GM12878 (cell line): ENCODE measurements around the gene DCPS. TPM values are rescaled to one million over a fixed set of nuclear protein-coding genes. Genes with fewer than 3 reads are reported as not detected.
A peak's percentile ranks its signal among the peaks of the same experiment; 100 is the strongest.

Source experiments
- ATAC-seq: fragments of 200-7000 bp; cut with Tn5 transposase; 3 replicates; pipeline ENCODE4 v1.9.1; 2020; ENCODE audit warnings: mild to moderate bottlenecking, moderate library complexity
- BruUV-seq: library from RNA; stranded (reverse); fragments of 400-500 nt; replicated peaks from 2 replicates; lab custom pipeline; 2021; lab: Mats Ljungman, UMichigan
- CTCF ChIA-PET: fragments of 300-600 bp; sonication (Branson Sonifier 250); formaldehyde crosslinking; extraction: SDS; loops from one replicate; lab custom pipeline; 2021; ENCODE audit warnings: inconsistent platforms; lab: Yijun Ruan, JAX
- POLR2A ChIA-PET: fragments of 350-600 bp; formaldehyde crosslinking; extraction: SDS; loops from one replicate; lab custom pipeline; 2021; ENCODE audit warnings: inconsistent platforms; lab: Charles Lee
- RAD21 ChIA-PET: fragments of 300-600 bp; sonication (Branson Sonifier 250); formaldehyde crosslinking; loops from one replicate; lab custom pipeline; 2023; ENCODE audit warnings: antibody characterized with exemption; ENCODE audit not compliant: unreplicated experiment; lab: Charles Lee
- SMC1A ChIA-PET: fragments of 300-600 bp; sonication (Branson Sonifier 250); formaldehyde crosslinking; loops from one replicate; lab custom pipeline; 2023; ENCODE audit not compliant: unreplicated experiment, uncharacterized antibody; lab: Charles Lee
- DNase-seq: peaks from one replicate; pipeline ENCODE4 v3.0.0-alpha.2; 2011; ENCODE audit warnings: low read depth, low spot score
- FAIRE-seq: peaks from 3 replicates; lab custom pipeline; 2011; peaks lifted over from hg19 to GRCh38; lab: Jason Lieb, UNC
- H2AFZ ChIP-seq: 2 replicates; pipeline ENCODE4 v1.6.0; 2011; ENCODE audit warnings: low read depth, low read length, control low read depth; ENCODE audit not compliant: control insufficient read depth
- H3K27ac ChIP-seq: 2 replicates; pipeline ENCODE4 v1.5.1; 2011; ENCODE audit warnings: control low read depth; ENCODE audit not compliant: control insufficient read depth, insufficient read depth
- H3K27me3 ChIP-seq, 2 experiments: replicated peaks in 1 of 2; 2 replicates each; pipeline versions ENCODE4 v1.6.0 to v1.6.1; 2011; ENCODE audit warnings: low read length in 1 of 2; ENCODE audit not compliant: control insufficient read depth in 2 of 2, insufficient read depth in 2 of 2
- H3K36me3 ChIP-seq, 2 experiments: 2 replicates each; pipeline ENCODE4 v1.5.1; 2011; ENCODE audit warnings: low read length in 1 of 2; ENCODE audit not compliant: control insufficient read depth in 2 of 2, insufficient read depth in 2 of 2
- H3K4me1 ChIP-seq: 2 replicates; pipeline ENCODE4 v1.6.1; 2011; ENCODE audit warnings: mild to moderate bottlenecking, low read length, moderate library complexity, mixed read lengths; ENCODE audit not compliant: control insufficient read depth, insufficient read depth
- H3K4me2 ChIP-seq: 2 replicates; pipeline ENCODE4 v1.6.0; 2011; ENCODE audit warnings: control low read depth; ENCODE audit not compliant: control insufficient read depth, insufficient read depth
- H3K4me3 ChIP-seq: fragments of 200-600 bp; sonication (generic); 2 replicates; pipeline ENCODE4 v1.5.1; 2016
- H3K79me2 ChIP-seq: 2 replicates; pipeline ENCODE4 v1.6.0; 2011; ENCODE audit warnings: low read length; ENCODE audit not compliant: control insufficient read depth, insufficient read depth
- H3K9ac ChIP-seq: 2 replicates; pipeline ENCODE4 v1.8.0; 2011; ENCODE audit warnings: low read length, control low read depth, mixed read lengths; ENCODE audit not compliant: control insufficient read depth, insufficient read depth
- H3K9me3 ChIP-seq: replicated peaks from 3 replicates; pipeline ENCODE4 v1.5.1; 2011; ENCODE audit warnings: mild to moderate bottlenecking, low read length; ENCODE audit not compliant: control insufficient read depth, insufficient read depth
- H4K20me1 ChIP-seq: 2 replicates; pipeline ENCODE4 v1.6.0; 2011; ENCODE audit not compliant: control insufficient read depth, insufficient read depth
- POLR2A ChIP-seq: IDR thresholded peaks from 2 replicates; pipeline ENCODE4 v1.6.1; 2011; ENCODE audit warnings: low read depth, mild to moderate bottlenecking, low read length
- REST ChIP-seq: IDR thresholded peaks from 2 replicates; pipeline ENCODE4 v1.6.1; 2012; ENCODE audit warnings: mild to moderate bottlenecking, low read depth, low read length
- ZNF24 ChIP-seq: fragments of 450-650 bp; IDR thresholded peaks from 2 replicates; pipeline ENCODE4 v1.6.1; 2017; ENCODE audit warnings: antibody characterized with exemption, mild to moderate bottlenecking
- WGBS: methylation state at CpG from one replicate; pipeline ENCODE4 v1.1.6; 2016; ENCODE audit warnings: low lambda C conversion rate; ENCODE audit not compliant: insufficient replicate concordance, insufficient coverage; ENCODE audit errors: missing lambda C conversion rate; 5-methylcytosine and 5-hydroxymethylcytosine counted together
- in situ Hi-C: fragments of 300-500 bp; cut with MboI; formaldehyde crosslinking; loops from 9 replicates; pipeline ENCODE4 v1.14.3; 2018; ENCODE audit warnings: mixed read lengths
- intact Hi-C: fragments of 100-400 bp; cut with micrococcal nuclease; formaldehyde crosslinking; loops from one replicate; pipeline ENCODE4 v1.14.2; 2022; ENCODE audit not compliant: unreplicated experiment
- polyA plus RNA-seq, 11 experiments: library from polyadenylated mRNA; depleted of rRNA in 4 of 11; unstranded in 6 of 11; stranded (reverse) in 5 of 11; fragments of >200 nt; fragmentation: Nextera tagmentation in 4 of 11; fragmentation: Illumina TruSeq in 1 of 11; extraction: Ambion mirVana in 4 of 11; extraction: Trizol in 1 of 11; gene quantifications; 1 replicate in 1 of 11; 2 replicates in 10 of 11; pipeline versions ENCODE4 v1.2.1 to v1.2.3, GENCODE V29; 2011 to 2016; ENCODE audit warnings: inconsistent platforms in 2 of 11, missing spikeins in 2 of 11, low read depth in 1 of 11
- total RNA-seq, 4 experiments: library from RNA; depleted of rRNA in 3 of 4; stranded (reverse); fragments of >200 nt in 3 of 4; fragmentation: Illumina TruSeq in 1 of 4; extraction: Trizol in 1 of 4; gene quantifications; 2 replicates each; pipeline versions ENCODE4 v1.2.1 to v1.2.3, GENCODE V29; 2013 to 2021

The DCPS gene
- total and polyA plus RNA-seq, 10 of the 15 experiments (the other 5 are each of a cell fraction or from before 2014, with no cell fraction given), result 23.5 to 101 (median 67.4) TPM

GRCh38 chr11:126262216-126262615 is 41.6 kb upstream of the DCPS start:
- intact Hi-C loops (no loop called here), in situ Hi-C loops (no loop called here)
- no peaks in the 10 kb centered on the region; the same call in 1 of the 2 replicates for H4K20me1 ChIP-seq
- H3K4me3 ChIP-seq, result no peak overlapping the region
- no peaks in the 10 kb centered on the region for H3K27me3 ChIP-seq
- peaks cover 8% of the 10 kb centered on the region for H3K79me2 ChIP-seq
- SMC1A ChIA-PET, result interaction anchor here (0.5 to 1.6 kb wide), 6 partner anchors 8 to 949 kb away, joined by 3 to 4 read pairs (median 3); partner anchors contain the start of gene TIRAP
- H3K4me1 ChIP-seq, result no peaks in the 10 kb centered on the region
- H3K9me3 ChIP-seq, result no peaks in the 10 kb centered on the region
- no peak overlapping the region for H3K9ac ChIP-seq
- H3K27ac ChIP-seq, result no peak overlapping the region
- RAD21 ChIA-PET, result no interaction called here
- peaks cover 29 to 59% of the 10 kb centered on the region in 2 experiments for H3K36me3 ChIP-seq
- no TSS peak for BruUV-seq
- POLR2A ChIA-PET, result interaction anchor here (1.1 kb wide), 1 partner anchor 37 kb away, joined by 7 read pairs; no protein-coding TSS in a partner anchor
- TF ChIP-seq REST, result no peak
- TF ChIP-seq POLR2A, result peak; percentile 70
- 87% methylated on average over 6 of the region's 6 CpGs for WGBS
- FAIRE-seq (no peak), ATAC-seq (no peak), DNase-seq (no peak)
- no peak overlapping the region for H3K4me2 ChIP-seq
- CTCF ChIA-PET, result interaction anchor here (0.9 to 1.6 kb wide), 3 partner anchors 31 to 219 kb away, joined by 3 to 4 read pairs (median 4); no protein-coding TSS in a partner anchor
- no peak overlapping the region for H2AFZ ChIP-seq

- POLR2A ChIA-PET, result interaction anchor here (0.5 kb wide), 1 partner anchor 70 kb away, joined by 3 read pairs; no protein-coding TSS in a partner anchor
- Histone ChIP-seq H3K4me2 (no peak overlapping the region), H3K27ac (no peak overlapping the region), H3K9me3 (no peaks in the 10 kb centered on the region), H3K4me3 (no peak overlapping the region), H2AFZ (no peak overlapping the region), H3K27me3 (no peaks in the 10 kb centered on the region), H4K20me1 (no peaks in the 10 kb centered on the region; the same call in 1 of the 2 replicates), H3K36me3 (peaks cover 29 to 61% of the 10 kb centered on the region in 2 experiments), H3K79me2 (peaks cover 21% of the 10 kb centered on the region), H3K9ac (no peak overlapping the region), H3K4me1 (peaks cover 3% of the 10 kb centered on the region; the same call in 1 of the 2 replicates)
- SMC1A ChIA-PET, result interaction anchor here (1.2 kb wide), 1 partner anchor 336 kb away, joined by 3 read pairs; no protein-coding TSS in a partner anchor
- TF ChIP-seq ZNF24, result no peak
- FAIRE-seq (no peak), ATAC-seq (no peak), DNase-seq (no peak)
- in situ Hi-C loops, result no loop called here
- CTCF ChIA-PET, result interaction anchor here (0.9 to 1.6 kb wide), 2 partner anchors 12 to 30 kb away, joined by 3 to 4 read pairs; no protein-coding TSS in a partner anchor
- intact Hi-C loops, result no loop called here
- RAD21 ChIA-PET, result no interaction called here
- WGBS, result 87% methylated on average over 6 of the region's 6 CpGs
- BruUV-seq, result no TSS peak
Observed at GRCh38 chr11:126263489-126263888, 40.4 kb upstream of the DCPS start.
